Spleen (tissue), 7 donors: ENCODE measurements around the gene ST6GAL1.

Experiments used
- POLR2AphosphoS5 ChIP-seq, 3 donors: sonication (generic); formaldehyde crosslinking; IDR thresholded peaks; one replicate each; pipeline ENCODE4 v1.5.1; 2017; ENCODE audit warnings: antibody characterized with exemption in 3 of 3
- TF ChIP-seq, protein P1 (sequence below), 11 experiments: fragments of 200-600 bp in 7 of 11; fragments of 450-650 bp in 4 of 11; sonication (generic) in 4 of 11; IDR thresholded peaks in 8 of 11; conservative IDR thresholded peaks in 3 of 11; 1 replicate in 7 of 11; 2 replicates in 4 of 11; pipeline versions ENCODE4 v1.4.0 to v1.8.0; 2016 to 2021; ENCODE audit warnings: antibody characterized with exemption in 11 of 11, inconsistent platforms in 4 of 11, mild to moderate bottlenecking in 1 of 11
- donor health status: DM: no; HTN: no; CAD: no; lungs with moderate emphysema.
- donor health status: DM: no; HTN: no; CAD: no.
- donor health status: DM: no; HTN: no; CAD: no.

DNA sequence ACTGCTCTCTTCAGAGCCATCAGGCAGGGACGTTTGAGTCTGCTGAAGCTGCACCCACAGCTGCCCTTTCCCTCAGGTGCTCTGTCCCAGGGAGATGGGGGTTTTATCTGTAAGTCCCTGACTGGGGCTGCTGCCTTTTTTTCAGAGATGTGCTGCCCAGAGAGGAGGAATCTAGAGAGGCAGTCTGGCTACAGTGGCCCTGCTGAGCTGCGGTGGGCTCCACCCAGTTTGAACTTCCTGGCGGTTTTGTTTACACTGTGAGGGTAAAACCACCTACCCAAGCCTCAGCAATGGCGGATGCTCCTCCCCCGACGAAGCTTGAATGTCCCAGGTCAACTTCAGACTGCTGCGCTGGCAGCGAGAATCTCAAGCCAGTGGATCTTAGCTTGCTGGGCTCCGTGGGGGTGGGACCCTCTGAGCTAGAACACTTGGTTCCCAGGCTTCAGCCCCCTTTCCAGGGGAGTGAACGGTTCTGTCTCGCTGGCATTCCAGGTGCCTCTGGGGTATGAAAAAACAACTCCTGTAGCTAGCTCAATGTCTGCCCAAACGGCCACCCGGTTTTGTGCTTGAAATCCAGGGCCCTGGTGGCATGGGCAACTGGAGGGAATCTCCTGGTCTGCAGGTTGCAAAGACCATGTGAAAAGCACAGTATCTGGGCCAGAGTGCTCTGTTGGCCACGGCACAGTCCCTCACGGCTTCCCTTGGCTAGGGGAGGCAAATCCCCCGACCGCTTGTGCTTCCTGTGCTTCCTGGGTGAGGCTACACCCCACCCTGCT is 21.1 kb upstream of the ST6GAL1 start:
- TF ChIP-seq, protein P1, sequence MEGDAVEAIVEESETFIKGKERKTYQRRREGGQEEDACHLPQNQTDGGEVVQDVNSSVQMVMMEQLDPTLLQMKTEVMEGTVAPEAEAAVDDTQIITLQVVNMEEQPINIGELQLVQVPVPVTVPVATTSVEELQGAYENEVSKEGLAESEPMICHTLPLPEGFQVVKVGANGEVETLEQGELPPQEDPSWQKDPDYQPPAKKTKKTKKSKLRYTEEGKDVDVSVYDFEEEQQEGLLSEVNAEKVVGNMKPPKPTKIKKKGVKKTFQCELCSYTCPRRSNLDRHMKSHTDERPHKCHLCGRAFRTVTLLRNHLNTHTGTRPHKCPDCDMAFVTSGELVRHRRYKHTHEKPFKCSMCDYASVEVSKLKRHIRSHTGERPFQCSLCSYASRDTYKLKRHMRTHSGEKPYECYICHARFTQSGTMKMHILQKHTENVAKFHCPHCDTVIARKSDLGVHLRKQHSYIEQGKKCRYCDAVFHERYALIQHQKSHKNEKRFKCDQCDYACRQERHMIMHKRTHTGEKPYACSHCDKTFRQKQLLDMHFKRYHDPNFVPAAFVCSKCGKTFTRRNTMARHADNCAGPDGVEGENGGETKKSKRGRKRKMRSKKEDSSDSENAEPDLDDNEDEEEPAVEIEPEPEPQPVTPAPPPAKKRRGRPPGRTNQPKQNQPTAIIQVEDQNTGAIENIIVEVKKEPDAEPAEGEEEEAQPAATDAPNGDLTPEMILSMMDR (IDR thresholded peaks at IDR 0.05 in 8 of 11, conservative IDR thresholded peaks at IDR 0.05 in 3 of 11): no peak
- peak in 2 of 3 donors; percentile 41 to 48 for TF ChIP-seq POLR2AphosphoS5 (IDR thresholded peaks at IDR 0.05)
